ENCODE measurements around the gene PROSER2.

- TF ChIP-seq CTCF (IDR thresholded peaks at IDR 0.05; ENCODE audit: low read length) (no peak), EZH2 (optimal IDR thresholded peaks at IDR 0.05; ENCODE audit: low read depth, low read length) (no peak)
Measured at GRCh38 chr10:11827006-11827405, 3.9 kb downstream of the PROSER2 start.

Measured in MM.1S (cell line).